Stimulated activated memory B cell treated with anti-CD40 and anti-IgM and Interleukin-4, amounts not matched to agents 10 μg/mL and 1 μg/mL and 100 μg/mL, for 72 hours (primary cell): ENCODE results near the gene RIPOR3.

ENCODE experiments used
- ATAC-seq: fragments of 150-1000 bp; cut with Tn5 transposase; 2 replicates; pipeline ENCODE4 v1.10.0; 2021
- H3K27ac Mint-ChIP-seq: one replicate; pipeline ENCODE4 v1.8.0; 2022; ENCODE audit warnings: mild to moderate bottlenecking, mixed read lengths
- H3K27me3 Mint-ChIP-seq: one replicate; pipeline ENCODE4 v1.8.0; 2022; ENCODE audit warnings: mixed read lengths
- H3K36me3 Mint-ChIP-seq: one replicate; pipeline ENCODE4 v1.8.0; 2022; ENCODE audit warnings: mixed read lengths
- H3K4me1 Mint-ChIP-seq: one replicate; pipeline ENCODE4 v1.8.0; 2022; ENCODE audit warnings: mixed read lengths
- H3K4me3 Mint-ChIP-seq: one replicate; pipeline ENCODE4 v1.8.0; 2022; ENCODE audit warnings: mild to moderate bottlenecking, moderate library complexity, mixed read lengths
- H3K9me3 Mint-ChIP-seq: one replicate; pipeline ENCODE4 v1.8.0; 2022; ENCODE audit warnings: mixed read lengths

RIPOR3 gene

GRCh38 chr20:50668326-50668725, 23.0 kb downstream of the RIPOR3 start:
- Mint-ChIP-seq H3K9me3 (peaks cover 4% of the 10 kb centered on the region), H3K36me3 (no peaks in the 10 kb centered on the region), H3K27ac (no peak overlapping the region), H3K4me3 (no peak overlapping the region), H3K4me1 (no peaks in the 10 kb centered on the region), H3K27me3 (peaks cover 34% of the 10 kb centered on the region)
- no peak for ATAC-seq

GRCh38 chr20:50666709-50667298, 24.5 kb downstream of the RIPOR3 start:
- Mint-ChIP-seq H3K9me3 (peaks cover 4% of the 10 kb centered on the region), H3K36me3 (no peaks in the 10 kb centered on the region), H3K4me3 (no peak overlapping the region), H3K4me1 (no peaks in the 10 kb centered on the region), H3K27ac (no peak overlapping the region), H3K27me3 (peaks cover 36% of the 10 kb centered on the region)
- no peak for ATAC-seq

GRCh38 chr20:50664254-50664653, 27.1 kb downstream of the RIPOR3 start:
- Mint-ChIP-seq H3K27ac (no peak overlapping the region), H3K9me3 (peaks cover 2% of the 10 kb centered on the region), H3K36me3 (no peaks in the 10 kb centered on the region), H3K27me3 (peaks cover 48% of the 10 kb centered on the region), H3K4me3 (no peak overlapping the region), H3K4me1 (no peaks in the 10 kb centered on the region)
- ATAC-seq, result no peak

- peaks cover 2% of the 10 kb centered on the region for H3K9me3 Mint-ChIP-seq
- no peak overlapping the region for H3K27ac Mint-ChIP-seq
- peaks cover 58% of the 10 kb centered on the region for H3K27me3 Mint-ChIP-seq
- no peaks in the 10 kb centered on the region for H3K4me1 Mint-ChIP-seq
- no peak for ATAC-seq
- no peaks in the 10 kb centered on the region for H3K36me3 Mint-ChIP-seq
- H3K4me3 Mint-ChIP-seq, result no peak overlapping the region
Measured at GRCh38 chr20:50663095-50663821, 28.1 kb downstream of the RIPOR3 start.

GRCh38 chr20:50659975-50660670, 31.2 kb downstream of the RIPOR3 start:
- Mint-ChIP-seq H3K27me3 (peaks cover 60% of the 10 kb centered on the region), H3K4me3 (no peak overlapping the region), H3K27ac (no peak overlapping the region), H3K4me1 (no peaks in the 10 kb centered on the region), H3K9me3 (peaks cover 2% of the 10 kb centered on the region), H3K36me3 (no peaks in the 10 kb centered on the region)
- ATAC-seq, result no peak

GRCh38 chr20:50658804-50659380, 32.5 kb downstream of the RIPOR3 start:
- ATAC-seq, result no peak
- H3K27ac Mint-ChIP-seq, result no peak overlapping the region
- peaks cover 55% of the 10 kb centered on the region for H3K27me3 Mint-ChIP-seq
- H3K36me3 Mint-ChIP-seq, result no peaks in the 10 kb centered on the region
- no peak overlapping the region for H3K4me3 Mint-ChIP-seq
- H3K4me1 Mint-ChIP-seq, result no peaks in the 10 kb centered on the region
- H3K9me3 Mint-ChIP-seq, result peaks cover 2% of the 10 kb centered on the region

- ATAC-seq, result no peak
- no peaks in the 10 kb centered on the region for H3K36me3 Mint-ChIP-seq
- peaks cover 38% of the 10 kb centered on the region for H3K27me3 Mint-ChIP-seq
- peaks cover 2% of the 10 kb centered on the region for H3K9me3 Mint-ChIP-seq
- no peak overlapping the region for H3K4me3 Mint-ChIP-seq
- no peak overlapping the region for H3K27ac Mint-ChIP-seq
- H3K4me1 Mint-ChIP-seq, result no peaks in the 10 kb centered on the region
Measured at GRCh38 chr20:50655311-50655880, 35.9 kb downstream of the RIPOR3 start.

- Mint-ChIP-seq H3K36me3 (no peaks in the 10 kb centered on the region), H3K4me3 (no peak overlapping the region), H3K27ac (no peak overlapping the region), H3K9me3 (peaks cover 2% of the 10 kb centered on the region), H3K4me1 (no peaks in the 10 kb centered on the region), H3K27me3 (peaks cover 38% of the 10 kb centered on the region)
- ATAC-seq, result no peak
Measured at GRCh38 chr20:50654904-50655303, 36.4 kb downstream of the RIPOR3 start.

- H3K27ac Mint-ChIP-seq, result no peak overlapping the region
Measured at GRCh38 chr20:50652702-50653294, 38.5 kb downstream of the RIPOR3 start.

GRCh38 chr20:50651676-50652075, 39.7 kb downstream of the RIPOR3 start:
- no peak for ATAC-seq

More at GRCh38 chr20:50652702-50653294, 38.5 kb downstream of the RIPOR3 start:
- Mint-ChIP-seq H3K9me3 (no peaks in the 10 kb centered on the region), H3K4me3 (no peak overlapping the region), H3K36me3 (no peaks in the 10 kb centered on the region), H3K27me3 (peaks cover 33% of the 10 kb centered on the region), H3K4me1 (no peaks in the 10 kb centered on the region)
- ATAC-seq, result peak; percentile 86

GRCh38 chr20:50649590-50649989, 41.8 kb downstream of the RIPOR3 start:
- H3K27ac Mint-ChIP-seq, result no peak overlapping the region

More at GRCh38 chr20:50651676-50652075, 39.7 kb downstream of the RIPOR3 start:
- Mint-ChIP-seq H3K4me3 (no peak overlapping the region), H3K36me3 (no peaks in the 10 kb centered on the region), H3K4me1 (no peaks in the 10 kb centered on the region), H3K9me3 (no peaks in the 10 kb centered on the region), H3K27me3 (peaks cover 33% of the 10 kb centered on the region), H3K27ac (no peak overlapping the region)

GRCh38 chr20:50648651-50649050, 42.7 kb downstream of the RIPOR3 start:
- Mint-ChIP-seq H3K36me3 (no peaks in the 10 kb centered on the region), H3K27me3 (peaks cover 45% of the 10 kb centered on the region), H3K27ac (no peak overlapping the region), H3K9me3 (no peaks in the 10 kb centered on the region), H3K4me3 (no peak overlapping the region), H3K4me1 (no peaks in the 10 kb centered on the region)
- no peak for ATAC-seq

More at GRCh38 chr20:50649590-50649989, 41.8 kb downstream of the RIPOR3 start:
- H3K4me3 Mint-ChIP-seq, result no peak overlapping the region
- no peaks in the 10 kb centered on the region for H3K36me3 Mint-ChIP-seq
- no peak for ATAC-seq
- H3K27me3 Mint-ChIP-seq, result peaks cover 51% of the 10 kb centered on the region
- no peaks in the 10 kb centered on the region for H3K4me1 Mint-ChIP-seq
- no peaks in the 10 kb centered on the region for H3K9me3 Mint-ChIP-seq

GRCh38 chr20:50646483-50646996, 44.8 kb downstream of the RIPOR3 start:
- no peak overlapping the region for H3K27ac Mint-ChIP-seq
- H3K9me3 Mint-ChIP-seq, result no peaks in the 10 kb centered on the region
- H3K4me1 Mint-ChIP-seq, result no peaks in the 10 kb centered on the region
- ATAC-seq, result no peak
- H3K27me3 Mint-ChIP-seq, result peaks cover 54% of the 10 kb centered on the region
- H3K36me3 Mint-ChIP-seq, result no peaks in the 10 kb centered on the region
- no peak overlapping the region for H3K4me3 Mint-ChIP-seq

GRCh38 chr20:50645253-50646068, 45.9 kb downstream of the RIPOR3 start:
- ATAC-seq, result no peak
- Mint-ChIP-seq H3K4me1 (no peaks in the 10 kb centered on the region), H3K4me3 (no peak overlapping the region), H3K9me3 (no peaks in the 10 kb centered on the region), H3K27me3 (peaks cover 48% of the 10 kb centered on the region), H3K27ac (no peak overlapping the region), H3K36me3 (no peaks in the 10 kb centered on the region)
